OCI-LY3 (cell line): Measurements from ENCODE around the gene PARN.
A peak's percentile ranks its signal among the peaks of the same experiment; 100 is the strongest.

Experiments used
- H2AFZ ChIP-seq: fragments of 200-600, 300-600 bp; shearing (Covaris generic); 2 replicates; pipeline ENCODE4 v1.6.0; 2014; ENCODE audit warnings: antibody characterized with exemption, low read depth, low read length
- H3K27ac ChIP-seq: fragments of 200-600, 300-600 bp; sonication (generic); 2 replicates; pipeline ENCODE4 v1.5.1; 2014; ENCODE audit warnings: mild to moderate bottlenecking, low read length, moderate library complexity, mixed read lengths
- H3K27me3 ChIP-seq: fragments of 200-600, 300-600 bp; sonication (generic); 2 replicates; pipeline ENCODE4 v1.6.1; 2014; ENCODE audit warnings: low read depth, low read length, mixed read lengths
- H3K36me3 ChIP-seq: fragments of 200-600, 300-600 bp; sonication (generic); replicated peaks from 2 replicates; pipeline ENCODE3; 2014; ENCODE audit warnings: low read depth, low read length, mixed read lengths
- H3K4me1 ChIP-seq: fragments of 300-600, 200-600 bp; sonication (generic); 2 replicates; pipeline ENCODE4 v1.6.1; 2014; ENCODE audit warnings: low read length, mixed read lengths
- H3K4me2 ChIP-seq: fragments of 200-600, 300-600 bp; sonication (generic); 2 replicates; pipeline ENCODE4 v1.6.1; 2014; ENCODE audit warnings: low read length, mixed read lengths
- H3K4me3 ChIP-seq: fragments of 300-600, 200-600 bp; sonication (generic); 2 replicates; pipeline ENCODE4 v1.5.1; 2014; ENCODE audit warnings: antibody characterized with exemption, mild to moderate bottlenecking, low read length, moderate library complexity
- H3K79me2 ChIP-seq: fragments of 300-600, 200-600 bp; shearing (Covaris generic); 2 replicates; pipeline ENCODE4 v1.6.1; 2014; ENCODE audit warnings: mild to moderate bottlenecking, low read length, mixed read lengths
- H3K9ac ChIP-seq: fragments of 300-600, 200-600 bp; shearing (Covaris generic); 2 replicates; pipeline ENCODE4 v1.6.0; 2014; ENCODE audit warnings: mild to moderate bottlenecking, low read length, moderate library complexity
- H3K9me3 ChIP-seq: fragments of 200-600, 300-600 bp; shearing (Covaris generic); 2 replicates; pipeline ENCODE4 v1.6.1; 2014; ENCODE audit warnings: low read length, mixed read lengths; ENCODE audit not compliant: insufficient read depth
- H4K20me1 ChIP-seq: fragments of 200-600, 300-600 bp; sonication (generic); 2 replicates; pipeline ENCODE4 v1.6.1; 2016; ENCODE audit warnings: low read length, mixed read lengths; ENCODE audit not compliant: insufficient read depth
- EZH2phosphoT487 ChIP-seq: fragments of 200-600 bp; shearing (Covaris generic); IDR thresholded peaks from 2 replicates; pipeline ENCODE4 v1.6.1; 2018; ENCODE audit warnings: antibody characterized with exemption, mixed run types, low read depth
- TF ChIP-seq, protein P1 (sequence below): fragments of 200-600, 300-600 bp; sonication (generic); IDR thresholded peaks from 2 replicates; pipeline ENCODE4 v1.5.1; 2014; ENCODE audit warnings: antibody characterized with exemption, low read length, low read depth

PARN gene

DNA sequence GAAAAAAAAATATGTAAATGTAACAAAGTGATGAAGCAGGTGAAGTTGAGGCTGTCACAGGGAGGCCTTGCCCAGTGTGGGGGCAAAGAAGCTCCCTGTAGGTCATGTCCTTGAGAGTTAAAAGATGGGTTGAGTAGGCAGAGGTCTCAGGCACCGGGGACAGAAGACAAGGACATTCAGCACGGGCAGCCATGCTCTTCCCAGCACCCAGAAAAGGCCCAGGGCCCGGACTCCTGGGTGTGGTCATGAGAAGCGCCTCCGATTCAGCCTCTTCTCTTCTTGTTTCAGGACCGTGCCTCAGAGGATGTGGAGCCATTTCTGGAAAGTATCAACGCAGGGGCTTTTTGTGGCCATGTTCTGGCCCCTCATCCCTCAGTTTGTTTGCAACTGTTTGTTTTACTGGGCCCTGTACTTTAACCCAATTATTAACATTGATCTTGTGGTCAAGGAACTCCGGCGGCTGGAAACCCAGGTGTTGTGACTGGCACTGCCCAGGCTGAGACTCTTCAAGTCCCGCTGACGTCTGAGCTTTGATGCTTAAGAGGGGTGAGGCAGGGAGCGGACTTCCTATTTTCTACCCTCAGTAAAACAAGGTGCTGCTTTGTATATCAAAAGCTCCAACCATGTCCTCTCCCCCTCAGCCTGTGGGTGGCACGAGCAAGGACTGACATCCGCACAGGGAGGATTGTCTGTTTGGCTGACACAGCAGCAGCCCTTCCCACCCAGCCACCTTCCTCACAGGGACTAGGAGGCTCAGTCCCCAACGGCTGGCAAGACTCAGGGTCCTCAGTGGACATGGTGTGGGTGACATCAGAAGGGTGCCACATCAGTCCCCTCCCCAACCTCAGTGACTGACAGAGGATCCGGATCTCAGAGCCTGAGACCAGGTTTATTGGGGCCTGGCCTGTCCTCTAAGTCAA, 37.5 kb upstream of the PARN start:
- no peak overlapping the region for H2AFZ ChIP-seq
- no peak overlapping the region for H3K27ac ChIP-seq
- H3K27me3 ChIP-seq, result no peaks in the 10 kb centered on the region
- no peak for TF ChIP-seq EZH2phosphoT487
- TF ChIP-seq, protein P1, sequence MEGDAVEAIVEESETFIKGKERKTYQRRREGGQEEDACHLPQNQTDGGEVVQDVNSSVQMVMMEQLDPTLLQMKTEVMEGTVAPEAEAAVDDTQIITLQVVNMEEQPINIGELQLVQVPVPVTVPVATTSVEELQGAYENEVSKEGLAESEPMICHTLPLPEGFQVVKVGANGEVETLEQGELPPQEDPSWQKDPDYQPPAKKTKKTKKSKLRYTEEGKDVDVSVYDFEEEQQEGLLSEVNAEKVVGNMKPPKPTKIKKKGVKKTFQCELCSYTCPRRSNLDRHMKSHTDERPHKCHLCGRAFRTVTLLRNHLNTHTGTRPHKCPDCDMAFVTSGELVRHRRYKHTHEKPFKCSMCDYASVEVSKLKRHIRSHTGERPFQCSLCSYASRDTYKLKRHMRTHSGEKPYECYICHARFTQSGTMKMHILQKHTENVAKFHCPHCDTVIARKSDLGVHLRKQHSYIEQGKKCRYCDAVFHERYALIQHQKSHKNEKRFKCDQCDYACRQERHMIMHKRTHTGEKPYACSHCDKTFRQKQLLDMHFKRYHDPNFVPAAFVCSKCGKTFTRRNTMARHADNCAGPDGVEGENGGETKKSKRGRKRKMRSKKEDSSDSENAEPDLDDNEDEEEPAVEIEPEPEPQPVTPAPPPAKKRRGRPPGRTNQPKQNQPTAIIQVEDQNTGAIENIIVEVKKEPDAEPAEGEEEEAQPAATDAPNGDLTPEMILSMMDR, result no peak
- peaks cover 36% of the 10 kb centered on the region for H3K36me3 ChIP-seq
- no peak overlapping the region for H3K9ac ChIP-seq
- no peak overlapping the region for H3K4me2 ChIP-seq
- no peak overlapping the region for H3K4me3 ChIP-seq
- H3K9me3 ChIP-seq, result no peaks in the 10 kb centered on the region
- peaks cover 12% of the 10 kb centered on the region for H3K4me1 ChIP-seq
- H3K79me2 ChIP-seq, result no peaks in the 10 kb centered on the region
- no peaks in the 10 kb centered on the region for H4K20me1 ChIP-seq

DNA sequence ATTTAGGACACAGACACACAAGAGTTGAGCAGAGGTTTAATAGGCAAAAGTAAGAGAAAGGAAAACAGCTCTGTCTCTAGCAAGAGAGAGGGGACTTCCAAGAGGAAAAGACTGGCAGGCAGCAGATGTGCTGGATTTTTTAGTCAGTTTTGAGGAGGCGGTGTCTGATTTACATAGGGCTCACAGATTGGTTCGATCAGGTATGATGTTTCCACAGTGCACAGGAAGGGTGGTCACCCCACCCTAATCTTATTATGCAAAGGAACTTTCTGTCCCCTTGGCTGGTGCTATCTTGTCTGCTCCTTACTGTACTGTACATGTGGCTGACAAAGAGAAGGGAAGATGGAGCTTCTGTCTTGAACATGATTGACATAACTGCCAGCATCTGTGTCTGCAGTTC, 28.0 kb upstream of the PARN start:
- no peak overlapping the region for H2AFZ ChIP-seq
- H3K9me3 ChIP-seq, result no peaks in the 10 kb centered on the region
- TF ChIP-seq EZH2phosphoT487, result no peak
- TF ChIP-seq, protein P1, result no peak
- no peak overlapping the region for H3K9ac ChIP-seq
- H3K4me3 ChIP-seq, result no peak overlapping the region
- H3K27ac ChIP-seq, result peak overlapping the region; percentile 34
- H3K4me1 ChIP-seq, result peaks cover 6% of the 10 kb centered on the region; the same call in 1 of the 2 replicates
- H4K20me1 ChIP-seq, result no peaks in the 10 kb centered on the region
- no peaks in the 10 kb centered on the region for H3K79me2 ChIP-seq
- peaks cover 31% of the 10 kb centered on the region for H3K36me3 ChIP-seq
- H3K4me2 ChIP-seq, result no peak overlapping the region
- no peaks in the 10 kb centered on the region for H3K27me3 ChIP-seq

DNA sequence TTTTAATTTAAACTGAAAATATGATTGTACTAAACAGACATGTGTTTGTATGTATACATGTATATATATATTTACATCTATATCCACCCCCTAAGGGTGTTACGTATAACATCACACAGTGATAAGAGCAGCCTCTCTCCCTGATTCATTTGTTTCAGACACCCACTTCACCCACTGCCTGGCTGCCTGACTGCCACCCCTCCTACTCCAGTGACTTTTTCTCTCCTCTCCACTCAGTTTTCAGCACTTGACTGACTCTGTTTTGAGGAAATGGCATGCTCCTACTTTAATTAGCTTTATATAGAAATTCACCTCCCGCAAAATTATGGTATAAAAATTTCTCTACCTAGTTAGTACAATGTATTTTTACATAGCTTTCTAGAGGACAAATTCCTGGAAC, 22.7 kb upstream of the PARN start:
- Histone ChIP-seq H3K9ac (no peak overlapping the region), H2AFZ (no peak overlapping the region), H3K27ac (no peak overlapping the region), H3K9me3 (no peaks in the 10 kb centered on the region), H3K4me1 (peaks cover under 1% of the 10 kb centered on the region; the same call in 1 of the 2 replicates), H3K4me3 (no peak overlapping the region), H4K20me1 (no peaks in the 10 kb centered on the region), H3K27me3 (no peaks in the 10 kb centered on the region), H3K4me2 (no peak overlapping the region), H3K36me3 (peaks cover 42% of the 10 kb centered on the region), H3K79me2 (peaks cover 4% of the 10 kb centered on the region)
- no peak for TF ChIP-seq EZH2phosphoT487
- TF ChIP-seq, protein P1, result no peak

DNA sequence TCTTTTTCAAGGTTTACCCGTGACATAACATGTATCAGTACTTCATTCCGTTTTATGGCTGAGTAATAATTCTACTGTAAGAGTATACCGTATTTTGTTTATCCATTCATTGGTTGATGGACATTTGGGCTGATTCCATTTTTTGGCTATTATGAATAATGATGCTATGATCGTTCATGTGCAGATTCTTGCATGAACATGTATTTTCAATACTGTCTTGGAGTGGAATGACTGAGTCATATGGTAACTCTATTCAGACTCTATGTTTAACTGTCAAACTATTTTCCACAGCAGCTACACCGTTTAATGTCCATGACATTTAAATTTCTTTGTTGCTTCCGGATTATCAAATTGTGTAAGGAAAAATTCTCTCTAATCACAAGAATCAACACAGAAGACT, 20.6 kb upstream of the PARN start:
- Histone ChIP-seq H2AFZ (no peak overlapping the region), H3K27me3 (no peaks in the 10 kb centered on the region), H3K36me3 (peaks cover 43% of the 10 kb centered on the region), H3K4me2 (no peak overlapping the region), H3K9ac (no peak overlapping the region), H3K27ac (no peak overlapping the region), H3K9me3 (no peaks in the 10 kb centered on the region), H3K4me3 (no peak overlapping the region), H3K4me1 (no peaks in the 10 kb centered on the region), H4K20me1 (no peaks in the 10 kb centered on the region), H3K79me2 (peaks cover 8% of the 10 kb centered on the region)
- no peak for TF ChIP-seq EZH2phosphoT487
- TF ChIP-seq, protein P1, result no peak
